Measurements from ENCODE around the gene SRPK3. TPM values are rescaled to one million over a fixed set of nuclear protein-coding genes. Genes with fewer than 3 reads are reported as not detected.

SRPK3 gene
- total RNA-seq, 2 experiments from 2014 or later = not detected

DNA sequence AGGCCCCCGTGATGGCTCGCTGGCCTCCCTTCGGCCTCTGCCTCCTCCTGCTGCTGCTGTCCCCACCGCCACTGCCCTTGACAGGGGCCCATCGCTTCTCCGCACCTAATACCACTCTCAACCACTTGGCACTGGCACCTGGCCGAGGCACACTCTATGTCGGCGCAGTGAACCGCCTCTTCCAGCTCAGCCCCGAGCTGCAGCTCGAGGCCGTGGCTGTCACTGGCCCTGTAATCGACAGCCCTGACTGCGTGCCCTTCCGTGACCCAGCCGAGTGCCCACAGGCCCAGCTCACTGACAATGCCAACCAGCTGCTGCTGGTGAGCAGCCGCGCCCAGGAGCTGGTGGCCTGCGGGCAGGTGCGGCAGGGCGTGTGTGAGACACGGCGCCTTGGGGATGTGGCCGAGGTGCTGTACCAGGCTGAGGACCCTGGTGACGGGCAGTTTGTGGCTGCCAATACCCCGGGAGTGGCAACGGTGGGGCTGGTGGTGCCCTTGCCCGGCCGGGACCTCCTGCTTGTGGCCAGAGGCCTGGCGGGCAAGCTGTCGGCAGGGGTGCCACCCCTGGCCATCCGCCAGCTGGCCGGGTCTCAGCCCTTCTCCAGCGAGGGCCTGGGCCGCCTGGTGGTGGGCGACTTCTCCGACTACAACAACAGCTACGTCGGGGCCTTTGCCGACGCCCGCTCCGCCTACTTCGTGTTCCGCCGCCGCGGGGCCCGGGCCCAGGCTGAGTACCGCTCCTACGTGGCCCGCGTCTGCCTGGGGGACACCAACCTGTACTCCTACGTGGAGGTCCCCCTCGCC is 13.8 kb upstream of the SRPK3 start:
- no peaks in the 10 kb centered on the region for H3K27me3 Mint-ChIP-seq
- intact Hi-C loops (cut with DNase I, micrococcal nuclease) = loop anchor here in 1 of 2 experiments (5.0 kb wide), 2 partner anchors 50 to 760 kb away; no protein-coding TSS in a partner anchor
- ChIA-PET POLR2A (no interaction called here), CTCF (interaction anchor here (0.6 to 1.0 kb wide), 2 partner anchors 49 to 120 kb away, joined by 3 to 4 read pairs; no protein-coding TSS in a partner anchor)
- no peaks in the 10 kb centered on the region for H3K9me3 Mint-ChIP-seq (ENCODE audit: low read depth)
- H3K27ac Mint-ChIP-seq = no peak overlapping the region
- H3K36me3 Mint-ChIP-seq (ENCODE audit: low read depth) = no peaks in the 10 kb centered on the region
- no peak overlapping the region for H3K4me3 Mint-ChIP-seq
- H3K4me1 Mint-ChIP-seq = peaks cover 9% of the 10 kb centered on the region
- DNase-seq (no peak), ATAC-seq (no peak)

DNA sequence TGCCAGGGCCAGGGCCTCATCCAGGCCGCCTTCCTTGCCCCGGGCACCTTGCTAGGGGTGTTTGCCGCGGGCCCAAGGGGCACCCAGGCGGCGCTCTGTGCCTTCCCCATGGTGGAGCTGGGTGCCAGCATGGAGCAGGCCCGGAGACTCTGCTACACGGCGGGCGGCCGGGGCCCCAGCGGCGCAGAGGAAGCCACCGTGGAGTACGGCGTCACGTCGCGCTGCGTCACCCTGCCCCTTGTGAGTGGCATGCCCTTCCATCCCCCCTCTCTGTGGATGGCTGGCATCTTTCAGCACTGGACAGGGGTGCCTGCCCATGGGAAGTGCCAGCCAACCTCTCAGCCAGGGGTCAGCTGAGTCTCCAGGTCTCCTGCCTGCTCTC is 13.2 kb upstream of the SRPK3 start:
- intact Hi-C loops (cut with DNase I, micrococcal nuclease) = loop anchor here in 1 of 2 experiments (5.0 kb wide), 2 partner anchors 50 to 760 kb away; no protein-coding TSS in a partner anchor

DNA sequence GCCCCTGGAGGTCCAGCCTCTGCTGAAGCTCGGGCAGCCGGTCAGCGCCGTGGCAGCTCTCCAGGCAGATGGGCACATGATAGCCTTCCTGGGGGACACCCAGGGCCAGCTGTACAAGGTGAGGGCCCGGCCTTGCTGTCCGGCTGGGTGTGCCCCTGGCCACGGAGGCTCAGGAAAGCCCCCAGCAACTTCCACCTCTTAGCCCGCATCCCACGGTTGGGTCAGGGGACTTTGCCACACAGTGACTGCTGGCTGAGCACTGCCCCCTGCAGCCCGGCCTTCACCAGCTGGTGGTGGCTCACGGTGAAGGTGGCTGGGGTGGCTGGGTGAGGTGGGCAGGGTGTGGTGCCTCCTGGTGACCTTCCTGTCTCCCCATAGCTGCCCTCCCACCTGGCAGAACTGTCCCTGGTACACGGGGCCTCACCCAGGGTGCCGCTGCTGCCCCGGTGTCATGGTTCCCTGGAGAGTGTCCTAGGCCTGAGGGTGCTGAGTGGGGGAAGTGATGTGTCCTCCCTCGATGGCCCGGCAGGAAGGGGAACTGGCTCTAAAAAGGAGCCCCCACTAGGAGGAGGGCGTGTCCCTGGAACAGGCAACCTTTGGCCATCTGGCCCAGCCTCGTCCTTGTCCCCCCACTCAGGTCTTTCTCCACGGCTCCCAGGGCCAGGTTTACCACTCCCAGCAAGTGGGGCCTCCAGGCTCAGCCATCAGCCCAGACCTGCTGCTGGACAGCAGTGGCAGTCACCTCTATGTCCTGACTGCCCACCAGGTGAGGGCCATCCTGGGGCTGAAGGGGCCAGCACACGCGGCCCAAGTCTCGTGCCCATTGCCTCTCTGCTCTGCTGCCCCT is 12.3 kb upstream of the SRPK3 start:
- no peak for ATAC-seq
- intact Hi-C loops (cut with DNase I, micrococcal nuclease) = loop anchor here in 1 of 2 experiments (5.0 kb wide), 2 partner anchors 49 to 759 kb away; no protein-coding TSS in a partner anchor
- H3K27ac Mint-ChIP-seq = no peak overlapping the region
- no peaks in the 10 kb centered on the region for H3K36me3 Mint-ChIP-seq (ENCODE audit: low read depth)
- no peak for DNase-seq
- no peak overlapping the region for H3K4me3 Mint-ChIP-seq
- POLR2A ChIA-PET = no interaction called here
- CTCF ChIA-PET = interaction anchor here (1.3 kb wide), 1 partner anchor 156 kb away, joined by 3 read pairs; no protein-coding TSS in a partner anchor
- no peaks in the 10 kb centered on the region for H3K9me3 Mint-ChIP-seq (ENCODE audit: low read depth)
- no peaks in the 10 kb centered on the region for H3K27me3 Mint-ChIP-seq
- H3K4me1 Mint-ChIP-seq = peaks cover 9% of the 10 kb centered on the region

More for the DNA sequence above, 13.2 kb upstream of the SRPK3 start:
- Mint-ChIP-seq H3K27me3 (no peaks in the 10 kb centered on the region), H3K4me3 (no peak overlapping the region), H3K9me3 (ENCODE audit: low read depth) (no peaks in the 10 kb centered on the region), H3K36me3 (ENCODE audit: low read depth) (no peaks in the 10 kb centered on the region), H3K27ac (no peak overlapping the region), H3K4me1 (peaks cover 9% of the 10 kb centered on the region)
- ATAC-seq (no peak), DNase-seq (no peak)
- CTCF ChIA-PET = interaction anchor here (0.6 to 1.3 kb wide), 3 partner anchors 49 to 157 kb away, joined by 3 to 4 read pairs (median 3); no protein-coding TSS in a partner anchor
- POLR2A ChIA-PET = no interaction called here

GRCh38 chrX:153769158-153769864 is 11.5 kb upstream of the SRPK3 start:
- ChIA-PET CTCF (interaction anchor here (1.3 kb wide), 1 partner anchor 155 kb away, joined by 3 read pairs; no protein-coding TSS in a partner anchor), POLR2A (no interaction called here)
- ATAC-seq (no peak), DNase-seq (no peak)
- H3K4me3 Mint-ChIP-seq = no peak overlapping the region
- H3K36me3 Mint-ChIP-seq (ENCODE audit: low read depth) = no peaks in the 10 kb centered on the region
- peaks cover 6% of the 10 kb centered on the region for H3K4me1 Mint-ChIP-seq
- no peaks in the 10 kb centered on the region for H3K27me3 Mint-ChIP-seq
- no peak overlapping the region for H3K27ac Mint-ChIP-seq
- no peaks in the 10 kb centered on the region for H3K9me3 Mint-ChIP-seq (ENCODE audit: low read depth)
- intact Hi-C loops (cut with DNase I, micrococcal nuclease) = loop anchor here in 1 of 2 experiments (5.0 kb wide), 2 partner anchors 48 to 758 kb away; no protein-coding TSS in a partner anchor

DNA sequence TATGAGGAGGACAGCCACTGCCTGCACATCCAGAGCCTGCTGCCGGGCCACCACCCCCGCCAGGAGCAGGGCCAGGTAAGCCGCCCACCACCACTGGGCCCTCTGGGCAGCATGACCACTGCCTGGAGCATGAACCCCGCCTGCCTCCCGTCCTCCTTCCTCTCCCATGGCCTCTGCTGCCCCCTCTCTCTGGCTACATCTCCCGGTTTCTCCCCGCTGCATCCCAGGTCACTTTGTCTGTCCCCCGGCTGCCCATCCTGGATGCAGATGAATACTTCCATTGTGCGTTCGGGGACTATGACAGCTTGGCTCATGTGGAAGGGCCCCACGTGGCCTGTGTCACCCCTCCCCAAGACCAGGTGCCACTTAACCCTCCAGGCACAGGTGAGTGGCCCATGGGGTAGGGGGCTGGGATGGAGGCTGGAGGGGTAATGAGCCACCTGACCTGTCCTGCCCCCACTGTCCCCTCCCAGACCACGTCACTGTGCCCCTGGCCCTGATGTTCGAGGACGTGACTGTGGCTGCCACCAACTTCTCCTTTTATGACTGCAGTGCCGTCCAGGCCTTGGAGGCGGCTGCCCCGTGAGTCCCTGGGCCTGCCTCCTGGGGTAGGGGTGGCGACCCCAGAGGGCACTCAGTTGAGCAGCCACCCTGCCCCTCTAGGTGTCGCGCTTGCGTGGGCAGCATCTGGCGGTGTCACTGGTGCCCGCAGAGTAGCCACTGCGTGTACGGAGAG is 10.8 kb upstream of the SRPK3 start:
- no peaks in the 10 kb centered on the region for H3K36me3 Mint-ChIP-seq (ENCODE audit: low read depth)
- H3K4me3 Mint-ChIP-seq = no peak overlapping the region
- CTCF ChIA-PET = no interaction called here
- no peak overlapping the region for H3K27ac Mint-ChIP-seq
- no peaks in the 10 kb centered on the region for H3K9me3 Mint-ChIP-seq (ENCODE audit: low read depth)
- ATAC-seq = no peak
- H3K27me3 Mint-ChIP-seq = no peaks in the 10 kb centered on the region
- intact Hi-C loops (cut with DNase I, micrococcal nuclease) = loop anchor here in 1 of 2 experiments (5.0 kb wide), 2 partner anchors 47 to 757 kb away; no protein-coding TSS in a partner anchor
- peaks cover 6% of the 10 kb centered on the region for H3K4me1 Mint-ChIP-seq
- no peak for DNase-seq
- POLR2A ChIA-PET = no interaction called here

- intact Hi-C loops (cut with DNase I, micrococcal nuclease) = no loop called here
- POLR2A ChIA-PET = no interaction called here
Observed at GRCh38 chrX:153770601-153771414, 10.0 kb upstream of the SRPK3 start.

GRCh38 chrX:153771415-153772315 is 9.2 kb upstream of the SRPK3 start:
- CTCF ChIA-PET = no interaction called here
- DNase-seq (no peak), ATAC-seq (no peak)
- no peak overlapping the region for H3K4me3 Mint-ChIP-seq
- intact Hi-C loops (cut with DNase I, micrococcal nuclease) = no loop called here
- H3K36me3 Mint-ChIP-seq (ENCODE audit: low read depth) = no peaks in the 10 kb centered on the region
- H3K9me3 Mint-ChIP-seq (ENCODE audit: low read depth) = no peaks in the 10 kb centered on the region
- no peaks in the 10 kb centered on the region for H3K27me3 Mint-ChIP-seq
- H3K4me1 Mint-ChIP-seq = peaks cover 2% of the 10 kb centered on the region
- no peak overlapping the region for H3K27ac Mint-ChIP-seq
- POLR2A ChIA-PET = no interaction called here

More at GRCh38 chrX:153770601-153771414, 10.0 kb upstream of the SRPK3 start:
- H3K9me3 Mint-ChIP-seq (ENCODE audit: low read depth) = no peaks in the 10 kb centered on the region
- ATAC-seq (no peak), DNase-seq (no peak)
- H3K36me3 Mint-ChIP-seq (ENCODE audit: low read depth) = no peaks in the 10 kb centered on the region
- H3K27me3 Mint-ChIP-seq = no peaks in the 10 kb centered on the region
- H3K4me1 Mint-ChIP-seq = peaks cover 6% of the 10 kb centered on the region
- CTCF ChIA-PET = no interaction called here
- H3K4me3 Mint-ChIP-seq = no peak overlapping the region
- H3K27ac Mint-ChIP-seq = no peak overlapping the region

- no peak for ATAC-seq
- CTCF ChIA-PET = no interaction called here
- POLR2A ChIA-PET = no interaction called here
Observed at GRCh38 chrX:153772316-153773217, 8.3 kb upstream of the SRPK3 start.

DNA sequence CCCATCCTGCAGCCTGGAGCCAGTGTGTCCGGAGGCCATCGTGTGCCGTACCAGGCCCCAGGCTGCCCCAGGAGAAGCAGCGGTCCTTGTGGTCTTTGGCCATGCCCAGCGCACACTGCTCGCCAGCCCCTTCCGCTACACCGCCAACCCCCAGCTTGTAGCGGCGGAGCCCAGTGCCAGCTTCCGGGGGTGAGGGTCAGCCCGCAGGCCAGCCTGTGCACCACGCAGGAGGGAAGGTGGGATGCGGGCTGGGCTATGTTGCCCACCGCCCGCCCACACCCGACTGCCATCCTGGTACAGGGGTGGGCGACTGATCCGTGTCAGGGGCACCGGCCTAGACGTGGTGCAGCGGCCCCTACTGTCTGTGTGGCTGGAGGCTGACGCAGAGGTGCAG is 7.6 kb upstream of the SRPK3 start:
- intact Hi-C loops (cut with DNase I, micrococcal nuclease) = no loop called here
- Mint-ChIP-seq H3K4me3 (no peak overlapping the region), H3K27ac (no peak overlapping the region), H3K27me3 (no peaks in the 10 kb centered on the region), H3K4me1 (no peaks in the 10 kb centered on the region), H3K9me3 (ENCODE audit: low read depth) (no peaks in the 10 kb centered on the region), H3K36me3 (ENCODE audit: low read depth) (no peaks in the 10 kb centered on the region)
- peak; percentile 1 for DNase-seq
- ChIA-PET POLR2A (no interaction called here), CTCF (no interaction called here)
- ATAC-seq = no peak

More at GRCh38 chrX:153772316-153773217, 8.3 kb upstream of the SRPK3 start:
- Mint-ChIP-seq H3K36me3 (ENCODE audit: low read depth) (no peaks in the 10 kb centered on the region), H3K9me3 (ENCODE audit: low read depth) (no peaks in the 10 kb centered on the region), H3K27ac (no peak overlapping the region), H3K27me3 (no peaks in the 10 kb centered on the region), H3K4me1 (no peaks in the 10 kb centered on the region), H3K4me3 (no peak overlapping the region)
- no peak for DNase-seq
- intact Hi-C loops (cut with DNase I, micrococcal nuclease) = no loop called here
